Sigmoid colon (tissue), 7 donors: ENCODE data around the gene ZFHX2. TPM values are rescaled to one million over a fixed set of nuclear protein-coding genes. Genes with fewer than 3 reads are reported as not detected.
A peak's percentile ranks its signal among the peaks of the same experiment; 100 is the strongest.

Source experiments
- DNase-seq: peaks from one replicate; pipeline ENCODE4 v3.0.0-alpha.2; 2019
- H3K27ac ChIP-seq, 4 donors: fragments of 200-600 bp; sonication (generic); one replicate each; pipeline ENCODE4 v1.5.1; 2016 to 2019; ENCODE audit warnings: mild to moderate bottlenecking in 1 of 4
- H3K27me3 ChIP-seq, 3 donors: fragments of 200-600 bp; sonication (generic); one replicate each; pipeline ENCODE4 v1.5.1; 2019; ENCODE audit warnings: mild to moderate bottlenecking in 1 of 3
- H3K36me3 ChIP-seq, 4 donors: fragments of 200-600 bp; sonication (generic); one replicate each; pipeline ENCODE4 v1.5.1; 2016 to 2019
- H3K4me1 ChIP-seq, 4 donors: fragments of 200-600 bp; sonication (generic); one replicate each; pipeline ENCODE4 v1.5.1; 2017 to 2019
- H3K4me3 ChIP-seq, 4 donors: fragments of 200-600 bp; sonication (generic); one replicate each; pipeline ENCODE4 v1.5.1; 2017 to 2019; ENCODE audit warnings: mild to moderate bottlenecking in 2 of 4, moderate library complexity in 1 of 4
- H3K9me3 ChIP-seq, 4 donors: fragments of 200-600 bp in 3 of 4; sonication (generic) in 3 of 4; one replicate each; pipeline versions ENCODE4 v1.5.1 to v1.6.1; 2013 to 2019
- EP300 ChIP-seq, 4 donors: sonication (generic); formaldehyde crosslinking; IDR thresholded peaks; one replicate each; pipeline ENCODE4 v1.6.1; 2017; ENCODE audit warnings: antibody characterized with exemption in 4 of 4
- POLR2A ChIP-seq, 2 donors: fragments of 450-650 bp; IDR thresholded peaks; one replicate each; pipeline ENCODE4 v1.6.1; 2016; ENCODE audit warnings: antibody characterized with exemption in 2 of 2, mild to moderate bottlenecking in 2 of 2, moderate library complexity in 2 of 2
- POLR2AphosphoS5 ChIP-seq, 4 donors: sonication (generic); formaldehyde crosslinking; IDR thresholded peaks; one replicate each; pipeline ENCODE4 v1.6.1; 2017; ENCODE audit warnings: antibody characterized with exemption in 4 of 4
- WGBS, 2 donors: extraction: QIAGEN DNeasy Blood & Tissue Kit; methylation state at CpG; one replicate each; pipeline ENCODE4 v1.1.7; 2013; 5-methylcytosine and 5-hydroxymethylcytosine counted together
- intact Hi-C: fragments of 100-400 bp; cut with DNase I; formaldehyde crosslinking; loops from one replicate; pipeline ENCODE4 v1.15.1; 2023
- polyA plus RNA-seq, 3 donors: library from polyadenylated mRNA; stranded (reverse); fragments of 200-250 nt; gene quantifications; one replicate each; pipeline ENCODE4 v1.2.3, GENCODE V29; 2013
- total RNA-seq, 4 donors: library from RNA; depleted of rRNA; stranded (reverse); fragments of >200 nt; gene quantifications; one replicate each; pipeline ENCODE4 v1.1.0, GENCODE V29; 2016
- TF ChIP-seq, protein P1 (sequence below), 4 experiments: fragments of 450-650 bp in 3 of 4; fragments of 200-600 bp in 1 of 4; IDR thresholded peaks; one replicate each; pipeline ENCODE4 v1.5.1; 2016 to 2019; ENCODE audit warnings: antibody characterized with exemption in 4 of 4, mild to moderate bottlenecking in 3 of 4, moderate library complexity in 2 of 4
- donor health status: healthy with polysubstance abuse.
- donor health status: Bipolar disorder and iron deficiency.
- donor health status: healthy.

ZFHX2 gene
- total and polyA plus RNA-seq, 7 donors: under 0.01 to 1.9 (median 0.56) TPM; not detected in 1

DNA sequence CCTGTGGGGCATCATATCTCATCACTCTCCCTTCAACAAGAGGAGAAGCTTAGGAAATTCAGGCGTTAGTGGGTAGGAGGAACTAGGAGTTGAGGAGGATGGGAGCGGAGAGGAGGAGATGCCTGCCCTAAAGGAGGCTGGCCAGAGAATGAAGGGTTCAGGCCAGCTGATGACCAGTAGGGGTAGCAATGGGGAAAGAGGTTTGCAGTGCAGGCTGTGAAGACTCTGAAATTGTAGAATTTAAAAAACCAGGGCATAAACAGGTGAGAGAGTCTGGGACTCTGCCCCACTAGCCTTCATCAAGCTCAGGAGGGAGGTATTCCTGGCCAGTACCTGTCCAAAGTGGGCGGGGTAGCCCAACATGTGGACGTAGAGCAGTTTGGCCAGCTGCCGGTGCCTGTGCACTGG lies 15.2 kb upstream of the ZFHX2 start:
- DNase-seq: no peak
- Histone ChIP-seq H3K36me3 (no peaks in the 10 kb centered on the region), H3K9me3 (no peaks in the 10 kb centered on the region), H3K27me3 (peaks cover 0 to 11% (median 0%) of the 10 kb centered on the region in 3 donors), H3K4me3 (peak overlapping the region; percentile 50 to 68 (median 60)), H3K4me1 (peaks cover 0 to 19% (median 10%) of the 10 kb centered on the region in 4 donors), H3K27ac (peak overlapping the region; percentile 62 to 73 (median 64))
- WGBS, 2 donors: 15 to 22% methylated on average over 5 of the region's 5 CpGs
- TF ChIP-seq EP300 (IDR thresholded peaks at IDR 0.05): no peak
- TF ChIP-seq, protein P1, sequence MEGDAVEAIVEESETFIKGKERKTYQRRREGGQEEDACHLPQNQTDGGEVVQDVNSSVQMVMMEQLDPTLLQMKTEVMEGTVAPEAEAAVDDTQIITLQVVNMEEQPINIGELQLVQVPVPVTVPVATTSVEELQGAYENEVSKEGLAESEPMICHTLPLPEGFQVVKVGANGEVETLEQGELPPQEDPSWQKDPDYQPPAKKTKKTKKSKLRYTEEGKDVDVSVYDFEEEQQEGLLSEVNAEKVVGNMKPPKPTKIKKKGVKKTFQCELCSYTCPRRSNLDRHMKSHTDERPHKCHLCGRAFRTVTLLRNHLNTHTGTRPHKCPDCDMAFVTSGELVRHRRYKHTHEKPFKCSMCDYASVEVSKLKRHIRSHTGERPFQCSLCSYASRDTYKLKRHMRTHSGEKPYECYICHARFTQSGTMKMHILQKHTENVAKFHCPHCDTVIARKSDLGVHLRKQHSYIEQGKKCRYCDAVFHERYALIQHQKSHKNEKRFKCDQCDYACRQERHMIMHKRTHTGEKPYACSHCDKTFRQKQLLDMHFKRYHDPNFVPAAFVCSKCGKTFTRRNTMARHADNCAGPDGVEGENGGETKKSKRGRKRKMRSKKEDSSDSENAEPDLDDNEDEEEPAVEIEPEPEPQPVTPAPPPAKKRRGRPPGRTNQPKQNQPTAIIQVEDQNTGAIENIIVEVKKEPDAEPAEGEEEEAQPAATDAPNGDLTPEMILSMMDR (IDR thresholded peaks at IDR 0.05): no peak
- no peak for TF ChIP-seq POLR2A (IDR thresholded peaks at IDR 0.05)
- intact Hi-C loops: no loop called here

- WGBS, 2 donors: 93 to 96% methylated on average over 10 of the region's 10 CpGs
- intact Hi-C loops: no loop called here
- peaks cover 0 to 6% (median 0%) of the 10 kb centered on the region in 3 donors for H3K27me3 ChIP-seq
- H3K27ac ChIP-seq: no peak overlapping the region
- H3K4me3 ChIP-seq: peak overlapping the region in 2 of 4 donors; percentile 54 to 68
- H3K4me1 ChIP-seq: peaks cover 0 to 19% (median 10%) of the 10 kb centered on the region in 4 donors
- DNase-seq: peak; percentile 57
- TF ChIP-seq POLR2AphosphoS5 (IDR thresholded peaks at IDR 0.05): no peak
- H3K9me3 ChIP-seq: no peaks in the 10 kb centered on the region
- no peaks in the 10 kb centered on the region for H3K36me3 ChIP-seq
These were observed 14.7 kb upstream of the ZFHX2 start for GRCh38 chr14:23566112-23566777.

GRCh38 chr14:23565626-23566025 lies 14.1 kb upstream of the ZFHX2 start:
- 91% methylated on average over 11 of the region's 11 CpGs for WGBS, 2 donors
- Histone ChIP-seq H3K27ac (no peak overlapping the region), H3K4me3 (no peak overlapping the region), H3K9me3 (no peaks in the 10 kb centered on the region), H3K27me3 (no peaks in the 10 kb centered on the region), H3K4me1 (peaks cover 0 to 19% (median 10%) of the 10 kb centered on the region in 4 donors), H3K36me3 (no peaks in the 10 kb centered on the region)
- TF ChIP-seq EP300 (IDR thresholded peaks at IDR 0.05) (no peak), POLR2AphosphoS5 (IDR thresholded peaks at IDR 0.05) (peak in 1 of 4 donors; percentile 8)
- DNase-seq: peak; percentile 56
- intact Hi-C loops: no loop called here

DNA sequence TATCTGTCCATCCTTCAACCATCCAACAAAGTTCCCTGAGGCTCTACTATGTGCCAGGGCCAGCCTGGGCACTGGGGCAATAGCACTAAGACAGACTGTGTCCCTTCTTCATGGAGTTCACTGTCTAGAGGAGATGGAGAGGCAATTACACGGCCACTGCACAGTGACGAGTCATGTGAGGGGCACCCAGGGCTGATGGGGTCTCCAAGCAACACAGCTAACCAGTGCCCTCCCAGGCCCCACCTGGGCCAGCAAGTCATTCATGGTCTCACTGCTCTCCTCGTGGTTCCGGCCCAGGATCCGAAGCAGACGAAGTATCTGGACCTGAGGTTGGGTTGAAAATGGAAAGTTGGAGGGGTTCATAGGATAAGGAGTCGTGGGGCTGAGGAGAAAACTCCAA lies 13.3 kb upstream of the ZFHX2 start:
- DNase-seq: peak; percentile 59
- Histone ChIP-seq H3K36me3 (peaks cover 0 to 5% (median 3%) of the 10 kb centered on the region in 4 donors), H3K4me3 (no peak overlapping the region), H3K27me3 (no peaks in the 10 kb centered on the region), H3K27ac (no peak overlapping the region), H3K9me3 (no peaks in the 10 kb centered on the region), H3K4me1 (peaks cover 0 to 19% (median 10%) of the 10 kb centered on the region in 4 donors)
- WGBS, 2 donors: 85 to 90% methylated on average over 7 of the region's 7 CpGs
- intact Hi-C loops: no loop called here
- no peak for TF ChIP-seq EP300 (IDR thresholded peaks at IDR 0.05)
- TF ChIP-seq, protein P1 (IDR thresholded peaks at IDR 0.05): no peak
- TF ChIP-seq POLR2A (IDR thresholded peaks at IDR 0.05): no peak
- TF ChIP-seq POLR2AphosphoS5 (IDR thresholded peaks at IDR 0.05): no peak

GRCh38 chr14:23564181-23564812 lies 12.7 kb upstream of the ZFHX2 start:
- intact Hi-C loops: no loop called here
- TF ChIP-seq, protein P1 (IDR thresholded peaks at IDR 0.05): no peak
- TF ChIP-seq POLR2A (IDR thresholded peaks at IDR 0.05): no peak
- H3K4me3 ChIP-seq: no peak overlapping the region
- peaks cover 0 to 19% (median 10%) of the 10 kb centered on the region in 4 donors for H3K4me1 ChIP-seq
- H3K9me3 ChIP-seq: no peaks in the 10 kb centered on the region
- H3K36me3 ChIP-seq: peaks cover 0 to 9% (median 3%) of the 10 kb centered on the region in 4 donors
- no peak overlapping the region for H3K27ac ChIP-seq
- H3K27me3 ChIP-seq: no peaks in the 10 kb centered on the region
- DNase-seq: peak; percentile 62
- whole genome bisulfite sequencing, 2 donors: 87 to 91% methylated on average over 13 of the region's 13 CpGs
